ENCODE data around the gene DCLK1. TPM values are rescaled to one million over a fixed set of nuclear protein-coding genes. Genes with fewer than 3 reads are reported as not detected.

The DCLK1 gene
- total and polyA plus RNA-seq, 2 donors (not counting 1 experiment from before 2014, with no cell fraction given) = 0.56 to 6.3 TPM

DNA sequence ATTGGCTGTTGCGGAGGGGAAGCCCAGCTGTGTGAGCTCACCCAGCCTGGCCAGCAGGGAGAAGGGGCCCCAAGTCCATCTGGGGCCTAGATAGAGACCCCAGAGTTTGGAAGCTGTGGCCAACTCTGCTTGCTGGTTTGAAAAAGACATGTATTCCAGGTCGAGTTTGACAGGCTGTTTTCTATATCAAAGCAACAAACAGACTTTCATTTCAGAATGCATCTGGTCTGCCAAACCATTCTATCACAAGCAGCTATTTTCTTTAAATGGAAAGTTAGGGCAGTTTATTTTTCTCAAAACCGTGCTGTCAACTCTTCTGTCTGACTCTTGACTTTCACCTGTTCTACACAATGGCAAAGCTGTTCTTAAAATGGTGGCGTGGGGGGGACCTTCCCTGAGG lies 185.8 kb downstream of the DCLK1 start:
- DNase-seq (ENCODE audit: low read depth in 2 of 2) = no peak
- Histone ChIP-seq H3K9me3 (ENCODE audit: control insufficient read depth, insufficient read depth, low read depth, low read length) (no peaks in the 10 kb centered on the region), H3K79me2 (ENCODE audit: control insufficient read depth, insufficient read depth, low read length) (no peaks in the 10 kb centered on the region), H2AFZ (ENCODE audit: low read length) (no peak overlapping the region), H3K9ac (ENCODE audit: insufficient read depth, low read length) (no peak overlapping the region), H3K4me2 (ENCODE audit: extremely low read depth, insufficient read depth, low read length) (no peak overlapping the region), H4K20me1 (ENCODE audit: control insufficient read depth, extremely low read depth, insufficient read depth, low read length) (no peaks in the 10 kb centered on the region), H3K4me3 (replicated peaks in 1 of 4; ENCODE audit: control extremely low read depth in 1 of 4, insufficient read depth in 1 of 4, low read depth in 3 of 4, low read length in 4 of 4) (no peak overlapping the region), H3K27me3 (ENCODE audit: control insufficient read depth, insufficient read depth, low read length) (no peaks in the 10 kb centered on the region), H3K27ac (ENCODE audit: insufficient read depth, low read length) (no peak overlapping the region), H3K36me3 (ENCODE audit: control insufficient read depth, insufficient read depth, low read length) (no peaks in the 10 kb centered on the region), H3K4me1 (ENCODE audit: control insufficient read depth, extremely low read depth, insufficient read depth, low read length) (no peaks in the 10 kb centered on the region)
- TF ChIP-seq, protein P1, sequence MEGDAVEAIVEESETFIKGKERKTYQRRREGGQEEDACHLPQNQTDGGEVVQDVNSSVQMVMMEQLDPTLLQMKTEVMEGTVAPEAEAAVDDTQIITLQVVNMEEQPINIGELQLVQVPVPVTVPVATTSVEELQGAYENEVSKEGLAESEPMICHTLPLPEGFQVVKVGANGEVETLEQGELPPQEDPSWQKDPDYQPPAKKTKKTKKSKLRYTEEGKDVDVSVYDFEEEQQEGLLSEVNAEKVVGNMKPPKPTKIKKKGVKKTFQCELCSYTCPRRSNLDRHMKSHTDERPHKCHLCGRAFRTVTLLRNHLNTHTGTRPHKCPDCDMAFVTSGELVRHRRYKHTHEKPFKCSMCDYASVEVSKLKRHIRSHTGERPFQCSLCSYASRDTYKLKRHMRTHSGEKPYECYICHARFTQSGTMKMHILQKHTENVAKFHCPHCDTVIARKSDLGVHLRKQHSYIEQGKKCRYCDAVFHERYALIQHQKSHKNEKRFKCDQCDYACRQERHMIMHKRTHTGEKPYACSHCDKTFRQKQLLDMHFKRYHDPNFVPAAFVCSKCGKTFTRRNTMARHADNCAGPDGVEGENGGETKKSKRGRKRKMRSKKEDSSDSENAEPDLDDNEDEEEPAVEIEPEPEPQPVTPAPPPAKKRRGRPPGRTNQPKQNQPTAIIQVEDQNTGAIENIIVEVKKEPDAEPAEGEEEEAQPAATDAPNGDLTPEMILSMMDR (conservative IDR thresholded peaks at IDR 0.05 in 1 of 2, IDR thresholded peaks at IDR 0.05 in 1 of 2; ENCODE audit: low read depth in 1 of 2, low read length in 2 of 2) = no peak
- TF ChIP-seq EZH2 (IDR thresholded peaks at IDR 0.05; ENCODE audit: low read length, missing control alignments) = no peak

DNA sequence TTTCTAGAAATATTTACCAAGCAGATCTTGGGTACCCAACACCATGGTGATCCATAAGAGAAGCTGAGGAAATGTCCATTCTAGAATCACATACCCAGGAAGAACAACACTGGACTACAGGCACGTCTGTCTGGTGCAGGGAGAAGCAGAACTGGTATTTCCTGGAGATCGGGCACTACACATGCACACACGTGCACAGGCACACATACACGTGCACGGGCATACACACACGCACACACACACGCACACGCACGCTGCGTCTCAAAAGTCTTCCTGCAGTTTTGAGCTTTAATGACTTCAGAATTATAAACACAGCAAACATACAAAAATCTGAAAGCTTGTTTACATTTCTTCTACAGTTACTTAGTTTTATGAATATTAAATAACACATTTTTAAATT lies 189.8 kb downstream of the DCLK1 start:
- no peak for TF ChIP-seq EZH2 (IDR thresholded peaks at IDR 0.05; ENCODE audit: low read length, missing control alignments)
- TF ChIP-seq, protein P1 (conservative IDR thresholded peaks at IDR 0.05 in 1 of 2, IDR thresholded peaks at IDR 0.05 in 1 of 2; ENCODE audit: low read depth in 1 of 2, low read length in 2 of 2) = no peak
- H3K4me3 ChIP-seq (replicated peaks in 1 of 4; ENCODE audit: control extremely low read depth in 1 of 4, insufficient read depth in 1 of 4, low read depth in 3 of 4, low read length in 4 of 4) = no peak overlapping the region
- no peak overlapping the region for H3K4me2 ChIP-seq (ENCODE audit: extremely low read depth, insufficient read depth, low read length)

DNA sequence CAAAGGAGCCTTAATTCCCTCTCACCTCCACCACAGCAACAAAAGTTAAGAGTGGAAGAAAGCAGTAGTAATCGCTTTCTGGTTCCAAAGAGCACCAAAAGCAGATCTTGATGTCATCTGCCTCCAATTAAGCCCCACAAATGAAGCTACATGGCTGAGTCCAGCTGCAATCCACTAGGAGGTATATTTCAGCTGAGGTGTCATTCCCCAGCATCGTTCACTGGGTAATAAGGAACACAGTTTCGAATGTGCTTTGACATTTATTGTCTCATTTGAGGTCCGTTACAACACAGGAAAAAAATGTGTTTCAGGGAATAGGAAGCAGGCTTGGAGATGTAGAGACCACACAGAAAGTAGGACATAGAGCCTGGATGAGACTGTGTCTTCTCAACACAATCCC lies 190.4 kb downstream of the DCLK1 start:
- no peaks in the 10 kb centered on the region for H3K4me1 ChIP-seq (ENCODE audit: control insufficient read depth, extremely low read depth, insufficient read depth, low read length)
- H2AFZ ChIP-seq (ENCODE audit: low read length) = no peak overlapping the region
- no peak overlapping the region for H3K4me3 ChIP-seq (replicated peaks in 1 of 4; ENCODE audit: control extremely low read depth in 1 of 4, insufficient read depth in 1 of 4, low read depth in 3 of 4, low read length in 4 of 4)
- no peak overlapping the region for H3K4me2 ChIP-seq (ENCODE audit: extremely low read depth, insufficient read depth, low read length)
- H3K36me3 ChIP-seq (ENCODE audit: control insufficient read depth, insufficient read depth, low read length) = no peaks in the 10 kb centered on the region
- no peak for DNase-seq (ENCODE audit: low read depth in 2 of 2)
- H3K27ac ChIP-seq (ENCODE audit: insufficient read depth, low read length) = no peak overlapping the region
- no peaks in the 10 kb centered on the region for H3K79me2 ChIP-seq (ENCODE audit: control insufficient read depth, insufficient read depth, low read length)
- H3K9ac ChIP-seq (ENCODE audit: insufficient read depth, low read length) = no peak overlapping the region
- no peaks in the 10 kb centered on the region for H3K27me3 ChIP-seq (ENCODE audit: control insufficient read depth, insufficient read depth, low read length)
- no peaks in the 10 kb centered on the region for H4K20me1 ChIP-seq (ENCODE audit: control insufficient read depth, extremely low read depth, insufficient read depth, low read length)
- no peaks in the 10 kb centered on the region for H3K9me3 ChIP-seq (ENCODE audit: control insufficient read depth, insufficient read depth, low read depth, low read length)
- TF ChIP-seq, protein P1 (conservative IDR thresholded peaks at IDR 0.05 in 1 of 2, IDR thresholded peaks at IDR 0.05 in 1 of 2; ENCODE audit: low read depth in 1 of 2, low read length in 2 of 2) = no peak
- TF ChIP-seq EZH2 (IDR thresholded peaks at IDR 0.05; ENCODE audit: low read length, missing control alignments) = no peak

More for the DNA sequence above, 189.8 kb downstream of the DCLK1 start:
- no peaks in the 10 kb centered on the region for H4K20me1 ChIP-seq (ENCODE audit: control insufficient read depth, extremely low read depth, insufficient read depth, low read length)
- no peak for DNase-seq (ENCODE audit: low read depth in 2 of 2)
- no peaks in the 10 kb centered on the region for H3K79me2 ChIP-seq (ENCODE audit: control insufficient read depth, insufficient read depth, low read length)
- no peaks in the 10 kb centered on the region for H3K9me3 ChIP-seq (ENCODE audit: control insufficient read depth, insufficient read depth, low read depth, low read length)
- no peak overlapping the region for H3K27ac ChIP-seq (ENCODE audit: insufficient read depth, low read length)
- no peak overlapping the region for H3K9ac ChIP-seq (ENCODE audit: insufficient read depth, low read length)
- H2AFZ ChIP-seq (ENCODE audit: low read length) = no peak overlapping the region
- no peaks in the 10 kb centered on the region for H3K4me1 ChIP-seq (ENCODE audit: control insufficient read depth, extremely low read depth, insufficient read depth, low read length)
- H3K36me3 ChIP-seq (ENCODE audit: control insufficient read depth, insufficient read depth, low read length) = no peaks in the 10 kb centered on the region
- H3K27me3 ChIP-seq (ENCODE audit: control insufficient read depth, insufficient read depth, low read length) = no peaks in the 10 kb centered on the region
